NCI-H2196 treated with DMSO at 0.1 percent for 48 hours (cell line): ENCODE data around the gene MYPN.
"Not testable (repeated sequence)": the region's sequence is repeated elsewhere in the genome, so short reads cannot be mapped to it uniquely, and the experiment has no call there.

Source experiments
- DNase-seq: peaks from one replicate; lab custom pipeline; 2025; ENCODE audit not compliant: unreplicated experiment; lab: John Stamatoyannopoulos, UW

MYPN gene

GRCh38 chr10:68109331-68109730 is at the start of gene MYPN:
TSS of gene MYPN (plus strand) at chr10:68109488. CDS start at chr10:68121439, 11,951 bp downstream.
- DNase-seq: no peak

- no peak for DNase-seq
Measured at GRCh38 chr10:68067029-68067428, 42.3 kb upstream of the MYPN start.

- DNase-seq: no peak
Measured at GRCh38 chr10:68067508-68067907, 41.8 kb upstream of the MYPN start.

GRCh38 chr10:68073631-68074030 is 35.7 kb upstream of the MYPN start:
- DNase-seq: no peak

GRCh38 chr10:68074031-68074774 is 35.1 kb upstream of the MYPN start:
- DNase-seq: no peak

GRCh38 chr10:68074775-68075549 is 34.3 kb upstream of the MYPN start, which contains the start of gene HERC4:
TSS of gene HERC4 (minus strand) at chr10:68075283. CDS start at chr10:68073108, 2,175 bp downstream.
- DNase-seq: peak; percentile 65

- DNase-seq: no peak
Measured at GRCh38 chr10:68075550-68076004, 33.7 kb upstream of the MYPN start.

- not testable (repeated sequence) for DNase-seq
Measured at GRCh38 chr10:68076081-68076480, 33.2 kb upstream of the MYPN start.

- DNase-seq: no peak
Measured at GRCh38 chr10:68077026-68077425, 32.3 kb upstream of the MYPN start.

GRCh38 chr10:68079434-68079833 is 29.9 kb upstream of the MYPN start:
- DNase-seq: no peak

- no peak for DNase-seq
Measured at GRCh38 chr10:68080853-68081431, 28.3 kb upstream of the MYPN start.

- no peak for DNase-seq
Measured at GRCh38 chr10:68081916-68082315, 27.4 kb upstream of the MYPN start.

GRCh38 chr10:68082872-68083271 is 26.4 kb upstream of the MYPN start:
- DNase-seq: no peak

GRCh38 chr10:68083953-68084352 is 25.3 kb upstream of the MYPN start:
- no peak for DNase-seq

GRCh38 chr10:68084469-68084868 is 24.8 kb upstream of the MYPN start:
- no peak for DNase-seq

- no peak for DNase-seq
Measured at GRCh38 chr10:68086011-68086410, 23.3 kb upstream of the MYPN start.

- DNase-seq: no peak
Measured at GRCh38 chr10:68086910-68087684, 22.2 kb upstream of the MYPN start.

GRCh38 chr10:68087685-68088401 is 21.4 kb upstream of the MYPN start:
- DNase-seq: no peak

- no peak for DNase-seq
Measured at GRCh38 chr10:68088740-68089139, 20.5 kb upstream of the MYPN start.

GRCh38 chr10:68090586-68090985 is 18.7 kb upstream of the MYPN start:
- DNase-seq: no peak
